Endothelial cell of umbilical vein (primary cell): ENCODE data around the gene CAMK2D. TPM values are rescaled to one million over a fixed set of nuclear protein-coding genes. Genes with fewer than 3 reads are reported as not detected.

Experiments used
- BruUV-seq: library from RNA; stranded (reverse); fragments of 400-500 nt; replicated peaks from 2 replicates; lab custom pipeline; 2021; lab: Mats Ljungman, UMichigan
- CTCF ChIA-PET: fragments of 300-600, 350-600 bp; sonication (Branson Sonifier 250); formaldehyde crosslinking; loops from one replicate; lab custom pipeline; 2021; ENCODE audit warnings: antibody characterized with exemption, inconsistent platforms; lab: Charles Lee
- POLR2A ChIA-PET: fragments of 300-600, 350-600 bp; sonication (Branson Sonifier 250); formaldehyde crosslinking; loops from one replicate; lab custom pipeline; 2021; ENCODE audit warnings: antibody characterized with exemption, inconsistent platforms; lab: Charles Lee
- DNase-seq: peaks from one replicate; pipeline ENCODE4 v3.0.0-alpha.2; 2011; ENCODE audit warnings: low read depth, low spot score
- FAIRE-seq: peaks from 2 replicates; lab custom pipeline; 2011; peaks lifted over from hg19 to GRCh38; lab: Jason Lieb, UNC
- H2AFZ ChIP-seq: 2 replicates; pipeline ENCODE4 v1.6.0; 2012; ENCODE audit warnings: low read depth, low read length, control low read depth, inconsistent platforms
- H3K27ac ChIP-seq: 2 replicates; pipeline ENCODE4 v1.5.1; 2011; ENCODE audit warnings: low read depth, mild to moderate bottlenecking, control low read depth, low read length, moderate library complexity; ENCODE audit not compliant: insufficient read depth
- H3K27me3 ChIP-seq, 2 experiments: 2 replicates each; pipeline versions ENCODE4 v1.6.0 to v1.6.1; 2011; ENCODE audit warnings: low read length in 2 of 2, mixed read lengths in 1 of 2; ENCODE audit not compliant: control insufficient read depth in 2 of 2, insufficient read depth in 2 of 2
- H3K36me3 ChIP-seq, 2 experiments: 2 replicates in 1 of 2; 3 replicates in 1 of 2; pipeline ENCODE4 v1.5.1; 2011; ENCODE audit warnings: low read length in 2 of 2, mild to moderate bottlenecking in 1 of 2, moderate library complexity in 1 of 2; ENCODE audit not compliant: control insufficient read depth in 2 of 2, insufficient read depth in 2 of 2; ENCODE audit errors: extremely low read depth in 1 of 2
- H3K4me1 ChIP-seq: 3 replicates; pipeline ENCODE4 v1.5.1; 2011; ENCODE audit warnings: mild to moderate bottlenecking, low read length; ENCODE audit not compliant: control insufficient read depth, insufficient read depth; ENCODE audit errors: extremely low read depth
- H3K4me2 ChIP-seq: 2 replicates; pipeline ENCODE4 v1.6.1; 2011; ENCODE audit warnings: low read length, control low read depth, mixed read lengths; ENCODE audit not compliant: insufficient read depth
- H3K4me3 ChIP-seq, 3 experiments: fragments of 200-600 bp in 1 of 3; sonication (generic), shearing (Covaris generic) in 1 of 3; replicated peaks in 1 of 3; 2 replicates each; pipeline ENCODE4 v1.5.1; 2011 to 2016; ENCODE audit warnings: control low read depth in 3 of 3, low read length in 3 of 3, mild to moderate bottlenecking in 2 of 3, inconsistent platforms in 1 of 3, low read depth in 1 of 3, moderate library complexity in 1 of 3; ENCODE audit not compliant: insufficient read depth in 1 of 3
- H3K79me2 ChIP-seq: 2 replicates; pipeline ENCODE4 v1.6.0; 2012; ENCODE audit warnings: low read length, inconsistent platforms; ENCODE audit not compliant: control insufficient read depth, insufficient read depth
- H3K9ac ChIP-seq: replicated peaks from 2 replicates; pipeline ENCODE3; 2011; ENCODE audit warnings: low read length, control low read depth; ENCODE audit not compliant: insufficient read depth; ENCODE audit errors: extremely low read depth
- H3K9me1 ChIP-seq: replicated peaks from 3 replicates; pipeline ENCODE4 v1.6.0; 2011; ENCODE audit warnings: mild to moderate bottlenecking, low read length; ENCODE audit not compliant: control insufficient read depth, insufficient read depth; ENCODE audit errors: extremely low read depth
- H3K9me3 ChIP-seq: replicated peaks from 2 replicates; pipeline ENCODE4 v1.5.1; 2012; ENCODE audit warnings: low read length, inconsistent platforms; ENCODE audit not compliant: control insufficient read depth, insufficient read depth
- H4K20me1 ChIP-seq: replicated peaks from 2 replicates; pipeline ENCODE3; 2011; ENCODE audit warnings: mild to moderate bottlenecking, low read length; ENCODE audit not compliant: control insufficient read depth, insufficient read depth; ENCODE audit errors: extremely low read depth
- EZH2 ChIP-seq: IDR thresholded peaks from 2 replicates; pipeline ENCODE4 v1.6.1; 2012; ENCODE audit warnings: borderline replicate concordance, low read depth, mild to moderate bottlenecking, moderate library complexity, low read length, inconsistent platforms; ENCODE audit not compliant: severe bottlenecking
- FOS ChIP-seq: IDR thresholded peaks from 2 replicates; pipeline ENCODE4 v1.6.1; 2011; ENCODE audit warnings: mild to moderate bottlenecking, low read length, moderate library complexity, borderline replicate concordance; ENCODE audit not compliant: insufficient read depth
- GATA2 ChIP-seq: IDR thresholded peaks from 2 replicates; pipeline ENCODE4 v1.7.0; 2011; ENCODE audit warnings: low read depth, mild to moderate bottlenecking, moderate library complexity, mixed read lengths, low read length; ENCODE audit not compliant: insufficient read length, insufficient read depth
- JUN ChIP-seq: IDR thresholded peaks from 2 replicates; pipeline ENCODE4 v1.6.1; 2011; ENCODE audit warnings: borderline replicate concordance, low read depth; ENCODE audit not compliant: insufficient read length, insufficient read depth
- MYC ChIP-seq: IDR thresholded peaks from one replicate; pipeline ENCODE4 v1.6.1; 2011; ENCODE audit warnings: mild to moderate bottlenecking, low read depth, low read length
- POLR2A ChIP-seq: IDR thresholded peaks from 2 replicates; pipeline ENCODE4 v1.6.1; 2012; ENCODE audit warnings: low read depth, mild to moderate bottlenecking, control low read depth, low read length
- POLR2AphosphoS5 ChIP-seq: IDR thresholded peaks from 2 replicates; pipeline ENCODE4 v1.6.1; 2012; ENCODE audit warnings: low read depth, mild to moderate bottlenecking, control low read depth, low read length, moderate library complexity; ENCODE audit not compliant: insufficient read depth
- dilution Hi-C: fragments of 300-500 bp; cut with MboI; formaldehyde crosslinking; loops from one replicate; pipeline ENCODE4 v1.15.0; 2019; ENCODE audit warnings: low sequenced_read_pairs; ENCODE audit not compliant: extremely low pct_ligation_motif_present
- intact Hi-C: fragments of 100-400 bp; cut with micrococcal nuclease; formaldehyde crosslinking; loops from one replicate; pipeline ENCODE4 v1.10.0; 2022
- polyA plus RNA-seq, 4 experiments: library from polyadenylated mRNA; depleted of rRNA in 3 of 4; stranded (reverse) in 3 of 4; unstranded in 1 of 4; fragments of >200 nt; gene quantifications; 2 replicates each; pipeline versions ENCODE4 v1.2.1 to v1.2.3, GENCODE V29; 2011 to 2012; ENCODE audit warnings: missing spikeins in 1 of 4
- total RNA-seq: library from RNA; stranded (reverse); gene quantifications from 2 replicates; pipeline ENCODE4 v1.2.3, GENCODE V29; 2021
- TF ChIP-seq, protein P1 (sequence below), 2 donors: IDR thresholded peaks; 1 replicate in 1 of 2; 2 replicates in 1 of 2; pipeline ENCODE4 v1.5.1; 2011; ENCODE audit warnings: low read length in 2 of 2, mild to moderate bottlenecking in 2 of 2, moderate library complexity in 2 of 2, control low read depth in 1 of 2, inconsistent platforms in 1 of 2, low read depth in 1 of 2; ENCODE audit not compliant: insufficient read depth in 1 of 2; ENCODE audit errors: extremely low read depth in 1 of 2
- TF ChIP-seq, protein P2 (sequence below): IDR thresholded peaks from 2 replicates; pipeline ENCODE4 v1.6.1; 2011; ENCODE audit not compliant: insufficient read depth, insufficient read length

The CAMK2D gene
- total and polyA plus RNA-seq, 2 donors (not counting 3 experiments of a cell fraction or from before 2014, with no cell fraction given): 10.4 to 30.7 TPM

DNA sequence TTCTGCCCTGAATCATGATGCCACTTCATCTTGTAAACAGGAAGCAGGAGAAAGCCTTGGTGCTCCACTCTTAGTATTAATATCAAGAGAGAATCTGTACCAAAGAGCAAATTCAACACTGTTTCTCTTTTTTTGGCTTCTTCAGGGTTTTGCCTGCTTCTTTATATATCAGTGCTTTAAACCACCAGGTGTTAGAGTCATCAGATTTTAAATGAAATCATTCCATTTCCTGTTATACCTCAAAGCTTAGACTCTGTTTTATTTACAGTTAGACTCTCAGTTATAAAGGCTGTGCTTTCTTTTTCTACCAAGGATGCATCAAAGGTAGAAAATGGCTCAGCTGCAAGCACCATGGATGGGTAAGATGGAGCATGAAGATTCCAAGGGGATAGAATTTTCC, 350.9 kb downstream of the CAMK2D start:
- no peak for FAIRE-seq
- TF ChIP-seq, protein P1, sequence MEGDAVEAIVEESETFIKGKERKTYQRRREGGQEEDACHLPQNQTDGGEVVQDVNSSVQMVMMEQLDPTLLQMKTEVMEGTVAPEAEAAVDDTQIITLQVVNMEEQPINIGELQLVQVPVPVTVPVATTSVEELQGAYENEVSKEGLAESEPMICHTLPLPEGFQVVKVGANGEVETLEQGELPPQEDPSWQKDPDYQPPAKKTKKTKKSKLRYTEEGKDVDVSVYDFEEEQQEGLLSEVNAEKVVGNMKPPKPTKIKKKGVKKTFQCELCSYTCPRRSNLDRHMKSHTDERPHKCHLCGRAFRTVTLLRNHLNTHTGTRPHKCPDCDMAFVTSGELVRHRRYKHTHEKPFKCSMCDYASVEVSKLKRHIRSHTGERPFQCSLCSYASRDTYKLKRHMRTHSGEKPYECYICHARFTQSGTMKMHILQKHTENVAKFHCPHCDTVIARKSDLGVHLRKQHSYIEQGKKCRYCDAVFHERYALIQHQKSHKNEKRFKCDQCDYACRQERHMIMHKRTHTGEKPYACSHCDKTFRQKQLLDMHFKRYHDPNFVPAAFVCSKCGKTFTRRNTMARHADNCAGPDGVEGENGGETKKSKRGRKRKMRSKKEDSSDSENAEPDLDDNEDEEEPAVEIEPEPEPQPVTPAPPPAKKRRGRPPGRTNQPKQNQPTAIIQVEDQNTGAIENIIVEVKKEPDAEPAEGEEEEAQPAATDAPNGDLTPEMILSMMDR (IDR thresholded peaks at IDR 0.05; ENCODE audit: extremely low read depth in 1 of 2, insufficient read depth in 1 of 2, low read depth in 1 of 2, low read length in 2 of 2): no peak
- TF ChIP-seq, protein P2, sequence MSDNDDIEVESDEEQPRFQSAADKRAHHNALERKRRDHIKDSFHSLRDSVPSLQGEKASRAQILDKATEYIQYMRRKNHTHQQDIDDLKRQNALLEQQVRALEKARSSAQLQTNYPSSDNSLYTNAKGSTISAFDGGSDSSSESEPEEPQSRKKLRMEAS: no peak
- TF ChIP-seq EZH2 (no peak), JUN (no peak), POLR2AphosphoS5 (no peak), FOS (no peak), MYC (no peak), GATA2 (no peak), POLR2A (no peak)
- Histone ChIP-seq H3K27ac (no peak overlapping the region), H3K4me1 (no peaks in the 10 kb centered on the region), H2AFZ (no peak overlapping the region), H3K9me3 (no peaks in the 10 kb centered on the region), H3K27me3 (no peaks in the 10 kb centered on the region), H3K4me3 (no peak overlapping the region), H3K79me2 (no peaks in the 10 kb centered on the region), H3K4me2 (no peak overlapping the region), H4K20me1 (no peaks in the 10 kb centered on the region), H3K36me3 (no peaks in the 10 kb centered on the region), H3K9me1 (no peaks in the 10 kb centered on the region), H3K9ac (no peak overlapping the region)
- POLR2A ChIA-PET: no interaction called here
- intact Hi-C loops: no loop called here
- dilution Hi-C loops: no loop called here
- CTCF ChIA-PET: no interaction called here
- no peak for DNase-seq
- BruUV-seq: no TSS peak
